GM19455 (cell line): ENCODE data around the gene LUZP1.

ENCODE experiments used
- ATAC-seq: cut with Tn5 transposase; IDR thresholded peaks from one replicate; pipeline ENCODE4 v1.9.1; 2021; ENCODE audit not compliant: unreplicated experiment

The LUZP1 gene

GRCh38 chr1:23118407-23118806, 50.2 kb downstream of the LUZP1 start:
- ATAC-seq = no peak

- ATAC-seq = no peak
Observed at GRCh38 chr1:23116921-23117699, 51.5 kb downstream of the LUZP1 start.

- no peak for ATAC-seq
Observed at GRCh38 chr1:23116216-23116836, 52.3 kb downstream of the LUZP1 start.

- ATAC-seq = no peak
Observed at GRCh38 chr1:23114424-23115079, 54.1 kb downstream of the LUZP1 start.

GRCh38 chr1:23111600-23112535, 56.8 kb downstream of the LUZP1 start:
- no peak for ATAC-seq

GRCh38 chr1:23110391-23110790, 58.3 kb downstream of the LUZP1 start:
- ATAC-seq = no peak

- ATAC-seq = no peak
Observed at GRCh38 chr1:23108918-23109533, 59.6 kb downstream of the LUZP1 start.

GRCh38 chr1:23103001-23103889, 65.4 kb downstream of the LUZP1 start:
- ATAC-seq = no peak

- no peak for ATAC-seq
Observed at GRCh38 chr1:23102289-23102688, 66.4 kb downstream of the LUZP1 start.

- ATAC-seq = no peak
Observed at GRCh38 chr1:23101887-23102286, 66.8 kb downstream of the LUZP1 start.

GRCh38 chr1:23101101-23101827, 67.4 kb downstream of the LUZP1 start:
- ATAC-seq = no peak

GRCh38 chr1:23100074-23100748, 68.4 kb downstream of the LUZP1 start:
- ATAC-seq = no peak

GRCh38 chr1:23099171-23099536, 69.5 kb downstream of the LUZP1 start:
- ATAC-seq = no peak

GRCh38 chr1:23098463-23099170, 70.0 kb downstream of the LUZP1 start:
- no peak for ATAC-seq

- no peak for ATAC-seq
Observed at GRCh38 chr1:23097316-23097715, 71.3 kb downstream of the LUZP1 start.

- no peak for ATAC-seq
Observed at GRCh38 chr1:23092447-23092846, 76.2 kb downstream of the LUZP1 start.

GRCh38 chr1:23091545-23091944, 77.1 kb downstream of the LUZP1 start:
- no peak for ATAC-seq

GRCh38 chr1:23090056-23090455, 78.6 kb downstream of the LUZP1 start:
- no peak for ATAC-seq
